GM19324 (cell line): ENCODE data around the gene PLA2G4A.

Source experiments
- ATAC-seq: cut with Tn5 transposase; IDR thresholded peaks from one replicate; pipeline ENCODE4 v1.9.1; 2021; ENCODE audit warnings: mild to moderate bottlenecking, moderate library complexity; ENCODE audit not compliant: unreplicated experiment, low FRiP score

PLA2G4A gene

GRCh38 chr1:186869526-186870228 is 40.9 kb downstream of the PLA2G4A start:
- no peak for ATAC-seq

DNA sequence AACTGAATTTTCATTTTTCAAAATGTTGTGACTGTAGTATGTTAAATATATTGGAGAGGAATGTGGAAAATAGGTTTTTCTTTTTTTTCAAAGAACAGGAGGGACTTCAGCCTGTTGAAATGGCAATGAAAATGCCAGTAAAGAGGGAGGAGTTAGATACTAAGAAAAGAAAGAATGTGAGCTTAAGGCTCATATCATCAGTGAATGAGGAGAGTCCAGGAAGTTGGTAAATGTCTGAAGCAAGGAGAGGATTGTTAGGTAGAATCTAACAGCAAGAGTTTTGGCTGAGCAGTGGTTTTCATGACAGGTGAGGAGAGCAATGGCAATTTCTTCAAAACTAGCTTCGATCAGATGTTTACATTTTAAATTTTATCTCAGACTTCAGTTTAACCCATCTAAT is 43.0 kb downstream of the PLA2G4A start:
- no peak for ATAC-seq

DNA sequence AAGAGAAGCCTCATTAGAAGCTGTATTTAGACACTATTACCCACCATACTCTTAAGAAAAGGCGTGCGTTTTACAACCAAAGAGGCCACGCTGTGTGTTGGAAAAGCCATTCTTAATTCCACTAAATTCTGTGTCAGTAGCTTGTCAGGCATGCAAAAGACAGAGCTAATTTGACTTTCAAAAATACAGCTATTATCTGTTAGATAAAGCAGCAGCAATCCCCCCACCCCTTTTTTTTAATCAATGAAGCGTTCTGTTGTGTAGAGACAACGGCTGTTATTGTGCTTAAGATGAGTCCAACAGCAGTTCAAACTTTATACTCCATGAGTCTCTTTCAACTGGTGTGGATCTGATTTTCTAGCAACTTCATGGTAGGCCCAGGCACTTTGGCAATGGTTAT is 43.5 kb downstream of the PLA2G4A start:
- ATAC-seq = no peak

- ATAC-seq = no peak
Observed at GRCh38 chr1:186873687-186874086, 44.9 kb downstream of the PLA2G4A start.

- no peak for ATAC-seq
Observed at GRCh38 chr1:186875896-186876835, 47.4 kb downstream of the PLA2G4A start.

DNA sequence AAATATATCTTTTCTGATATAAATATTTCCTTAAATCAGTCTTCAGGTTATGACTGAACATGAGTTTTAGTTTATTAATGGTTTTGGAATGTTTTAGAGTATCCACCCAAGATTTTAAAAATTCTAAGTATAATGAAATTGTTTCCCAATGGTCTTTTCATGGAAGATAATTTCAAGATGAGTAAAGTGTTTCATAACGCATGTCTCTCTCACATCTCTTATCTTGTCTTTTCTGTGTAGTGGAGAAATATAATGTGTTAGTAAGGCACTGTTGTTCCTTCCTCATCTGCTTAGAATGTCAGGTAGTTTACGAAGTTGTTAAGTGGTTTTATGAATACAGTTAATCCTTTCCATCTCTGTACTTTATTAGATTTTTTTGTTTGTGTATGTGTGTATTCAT is 49.6 kb downstream of the PLA2G4A start:
- no peak for ATAC-seq

- ATAC-seq = no peak
Observed at GRCh38 chr1:186880982-186881381, 52.2 kb downstream of the PLA2G4A start.

DNA sequence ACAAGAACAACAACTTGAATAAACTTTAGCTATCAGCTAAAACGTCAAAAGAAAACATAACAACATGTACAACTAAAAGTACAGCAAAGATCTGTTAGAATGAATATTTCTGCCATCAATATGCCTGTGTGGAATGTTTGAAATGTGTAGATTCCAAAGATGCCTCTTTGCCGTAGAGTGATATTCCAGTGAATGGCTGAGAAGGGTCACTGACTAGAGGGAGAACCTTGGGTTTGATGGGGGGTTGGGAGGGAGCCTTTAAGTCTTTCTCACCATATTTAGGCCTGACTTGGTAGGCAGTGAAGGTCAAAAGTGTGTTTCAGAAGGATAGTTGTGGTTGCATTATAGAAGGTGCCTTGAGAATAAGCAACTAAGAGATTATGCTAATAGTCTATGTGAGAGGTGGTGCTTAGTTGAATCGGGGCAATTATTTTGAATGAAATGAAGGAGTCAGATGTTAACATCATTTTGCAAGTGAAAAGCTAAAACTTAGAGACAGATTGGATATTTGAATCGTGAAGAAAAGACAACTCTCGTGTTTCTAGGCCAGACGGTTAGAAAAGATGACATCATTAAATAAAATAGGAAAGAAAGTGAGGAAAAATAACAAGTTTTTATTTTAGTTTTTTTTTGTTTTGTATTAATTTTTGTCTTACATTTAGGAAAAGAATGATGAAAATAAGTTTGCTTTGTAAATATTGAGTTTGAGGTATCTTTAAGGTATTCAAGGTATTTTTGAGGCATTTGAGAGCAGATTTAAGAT is 53.8 kb downstream of the PLA2G4A start:
- ATAC-seq = no peak

- ATAC-seq = no peak
Observed at GRCh38 chr1:186884251-186884650, 55.5 kb downstream of the PLA2G4A start.

- no peak for ATAC-seq
Observed at GRCh38 chr1:186887203-186887602, 58.5 kb downstream of the PLA2G4A start.

DNA sequence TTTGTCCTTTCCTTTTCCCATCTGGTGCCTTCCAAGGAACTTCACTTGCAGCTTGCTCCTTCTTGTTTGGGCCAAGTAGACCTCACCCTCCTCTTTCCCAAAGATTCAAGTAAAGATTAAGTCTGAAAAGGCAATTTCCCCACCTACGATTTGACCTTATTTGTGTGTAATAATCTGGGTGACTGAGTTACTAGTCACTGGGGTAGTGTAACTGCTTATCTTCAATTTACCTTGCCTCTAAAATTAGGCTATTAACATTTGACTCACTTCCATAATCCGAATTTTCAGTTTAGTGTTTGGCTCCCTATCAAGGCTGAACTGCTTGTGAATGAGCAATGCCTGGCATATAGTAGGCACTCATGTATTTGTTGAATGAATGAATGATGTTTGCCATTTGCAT is 59.6 kb downstream of the PLA2G4A start:
- no peak for ATAC-seq

GRCh38 chr1:186892936-186893335 is 64.2 kb downstream of the PLA2G4A start:
- ATAC-seq = no peak

GRCh38 chr1:186894415-186894814 is 65.7 kb downstream of the PLA2G4A start:
- no peak for ATAC-seq

DNA sequence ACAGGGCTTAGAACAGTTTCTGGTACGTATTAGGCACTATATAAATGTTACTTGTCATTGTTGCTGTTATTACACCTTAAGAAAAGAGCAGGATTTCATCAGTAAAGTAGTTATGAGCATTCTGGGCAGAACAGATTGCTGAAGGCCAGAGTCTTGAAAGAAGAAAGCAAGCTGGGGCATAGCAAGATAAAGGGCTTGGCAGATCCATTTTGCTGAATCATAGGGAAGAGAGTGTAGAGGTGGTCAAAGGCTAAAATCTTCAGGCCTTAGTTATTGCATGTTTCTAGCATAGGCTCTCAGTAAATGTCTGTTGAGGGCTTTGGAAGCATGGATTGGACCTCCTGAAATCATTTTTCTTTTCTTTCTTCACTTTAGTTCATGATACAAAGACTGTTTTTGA is 67.5 kb downstream of the PLA2G4A start:
- no peak for ATAC-seq

- no peak for ATAC-seq
Observed at GRCh38 chr1:186897008-186897407, 68.3 kb downstream of the PLA2G4A start.

- peak; percentile 93 for ATAC-seq
Observed at GRCh38 chr1:186899577-186899976, 70.8 kb downstream of the PLA2G4A start.

DNA sequence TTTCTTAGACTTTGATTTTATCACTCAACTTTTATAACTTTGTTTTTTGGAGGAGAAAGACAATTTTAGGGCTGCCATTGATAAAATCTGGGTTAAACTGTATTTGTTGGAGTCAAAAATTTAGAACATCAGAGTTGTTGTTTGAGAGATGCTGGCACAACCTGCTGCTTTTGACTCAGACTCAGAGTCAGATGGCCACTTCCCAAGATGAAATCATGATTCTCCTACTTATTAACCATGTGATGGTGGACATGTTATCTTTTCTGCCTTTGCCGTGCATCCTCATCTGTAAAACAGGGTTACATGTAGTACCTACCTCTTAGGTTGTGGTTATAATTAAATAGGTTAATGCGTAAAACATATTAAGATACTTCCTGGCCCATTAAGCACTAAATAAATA is 71.2 kb downstream of the PLA2G4A start:
- ATAC-seq = no peak

DNA sequence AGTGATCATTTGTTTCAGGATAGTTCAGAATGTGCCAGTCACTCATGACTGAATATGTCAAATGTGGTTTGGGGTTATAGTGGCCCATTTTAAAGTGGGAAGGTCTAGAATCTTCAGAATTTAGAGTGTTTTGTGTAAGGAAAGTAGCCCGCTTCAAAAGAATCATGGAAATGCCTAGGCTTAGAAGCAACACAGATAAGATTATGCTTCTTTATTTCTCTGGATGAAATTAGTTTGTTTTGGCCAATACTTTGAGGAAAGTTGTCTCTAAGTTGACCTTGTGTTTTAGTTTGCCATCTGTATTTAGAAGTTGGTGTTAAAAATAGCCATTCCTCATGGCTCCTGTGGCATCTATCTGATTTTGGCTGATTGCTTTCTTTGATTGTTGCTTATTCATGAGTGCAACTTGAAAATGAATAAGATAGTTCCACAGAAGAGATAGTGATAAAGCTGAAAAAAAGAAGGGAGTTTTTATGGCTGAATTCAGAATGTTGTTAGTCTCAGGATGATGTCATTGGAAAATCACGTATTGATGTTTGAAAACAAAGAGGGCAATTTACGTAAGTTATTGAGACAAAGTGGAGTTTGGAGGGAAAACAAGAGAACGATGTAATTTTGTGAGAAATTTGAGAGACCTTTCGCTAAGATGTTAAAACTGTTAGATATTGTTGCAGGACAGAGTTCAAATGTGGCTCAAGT is 71.9 kb downstream of the PLA2G4A start:
- ATAC-seq = no peak

DNA sequence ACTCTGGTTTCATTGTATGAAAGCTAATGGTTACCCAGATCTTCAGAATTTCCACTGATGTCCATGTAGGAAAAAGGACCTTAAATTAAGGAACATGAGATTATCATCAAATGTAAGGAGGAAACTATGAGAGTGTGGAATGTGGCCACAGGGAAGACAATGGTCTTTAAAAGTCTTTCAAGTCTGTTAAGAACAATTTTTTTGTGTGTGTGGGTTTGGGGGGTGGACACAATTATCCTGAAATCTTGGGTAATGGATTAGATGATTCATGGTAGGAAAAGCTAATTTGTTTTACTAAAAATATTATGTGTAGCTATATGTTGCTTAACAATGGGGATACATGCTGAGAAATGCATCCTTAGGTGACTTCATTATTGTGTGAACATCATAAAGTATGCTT is 72.9 kb downstream of the PLA2G4A start:
- ATAC-seq = no peak

DNA sequence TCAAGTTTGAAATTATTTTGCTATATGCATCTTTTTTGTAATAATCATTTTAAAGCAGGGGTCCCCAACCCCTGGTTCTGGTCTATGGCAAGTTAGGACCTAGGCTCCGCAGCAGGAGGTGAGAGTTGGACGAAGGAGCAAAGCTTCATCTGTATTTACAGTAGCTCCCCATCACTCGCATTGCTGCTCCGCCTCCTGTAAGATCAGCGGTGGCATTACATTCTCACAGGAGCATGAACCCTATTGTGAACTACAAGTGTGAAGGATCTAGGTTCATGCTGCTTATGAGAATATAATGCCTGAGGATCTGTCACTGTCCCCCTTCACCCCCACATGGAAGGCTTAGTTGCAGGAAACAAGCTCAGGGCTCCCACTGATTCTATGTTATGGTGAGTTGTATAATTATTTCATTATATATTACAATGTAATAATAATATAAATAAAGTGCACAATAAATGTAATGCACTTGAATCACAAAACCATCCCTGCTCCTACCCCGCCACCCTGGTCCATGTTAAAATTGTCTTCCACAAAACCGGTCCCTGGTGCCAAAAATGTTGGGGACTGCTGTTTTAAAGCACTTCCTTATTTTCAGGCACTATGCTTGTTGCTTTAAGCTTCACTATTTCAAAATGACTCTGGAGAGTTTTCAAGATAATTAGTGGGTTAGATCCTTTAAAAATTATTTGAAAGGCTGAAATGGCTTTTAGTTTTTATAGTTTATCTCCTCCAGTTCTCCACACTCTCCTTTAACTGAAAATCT is 74.8 kb downstream of the PLA2G4A start:
- no peak for ATAC-seq
